ENCODE results near the gene SPATA13.

SPATA13 gene

GRCh38 chr13:24168392-24168750, 7.9 kb downstream of the SPATA13 start:
- no peak for DNase-seq

GRCh38 chr13:24168979-24169378, 8.5 kb downstream of the SPATA13 start:
- no peak for DNase-seq

DNA sequence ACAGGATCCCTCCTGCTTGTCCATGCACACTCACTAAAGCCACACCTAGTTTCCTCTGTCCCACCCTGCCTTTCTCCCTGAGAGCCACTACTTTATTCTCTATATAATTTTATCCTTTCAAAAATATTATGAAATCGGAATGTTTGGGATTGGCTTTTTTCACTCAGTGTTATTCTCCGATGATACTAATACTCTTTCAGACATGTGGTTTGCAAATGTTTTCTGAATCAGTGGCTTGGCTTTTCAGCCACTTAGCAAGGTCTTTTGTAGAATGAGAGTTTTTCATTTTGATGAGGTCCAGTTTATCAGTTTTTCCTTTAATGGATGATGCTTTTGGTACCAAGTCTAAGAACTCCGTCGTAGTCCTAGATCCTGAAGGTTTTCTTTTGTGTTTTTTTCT, 11.6 kb downstream of the SPATA13 start:
- DNase-seq: no peak

DNA sequence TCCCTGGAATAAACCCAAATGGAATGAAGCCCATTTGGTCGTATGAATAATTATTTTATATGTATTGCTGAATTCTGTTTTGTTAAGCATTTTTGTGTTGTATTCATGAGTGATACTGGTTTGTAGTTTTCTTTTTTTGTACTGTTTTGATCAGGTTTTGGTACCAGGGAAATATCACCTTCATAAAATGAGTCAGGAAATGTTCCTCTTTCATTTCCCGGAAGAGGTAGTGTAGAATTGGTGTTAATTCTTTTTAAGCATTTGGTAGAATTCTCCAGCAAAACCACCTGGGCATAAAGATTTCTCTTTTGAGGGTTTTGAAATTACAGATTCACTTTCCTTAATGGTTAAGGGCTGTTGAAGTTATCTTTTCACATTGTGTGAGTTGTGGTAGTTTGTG, 13.3 kb downstream of the SPATA13 start:
- DNase-seq: no peak

DNA sequence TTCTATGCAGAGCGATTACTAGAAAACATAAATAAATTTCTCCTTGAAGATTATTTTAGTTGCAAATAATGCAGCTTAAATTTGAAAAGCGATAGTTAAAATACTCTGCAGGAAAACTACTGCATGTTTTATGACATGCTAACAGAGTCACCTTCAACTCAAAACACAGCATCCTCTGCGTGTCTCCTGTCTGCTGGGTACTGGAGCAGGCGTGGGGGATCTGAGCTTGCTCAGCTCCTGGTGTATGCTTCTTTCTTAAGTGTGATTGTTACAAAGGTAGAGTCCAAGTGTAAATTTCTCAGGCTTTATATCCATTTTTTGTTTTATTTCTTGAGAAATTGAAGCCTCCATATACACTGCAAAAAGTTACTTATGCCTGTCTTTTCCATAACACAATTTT, 15.3 kb downstream of the SPATA13 start:
- DNase-seq: no peak

- DNase-seq: no peak
Observed at GRCh38 chr13:24176351-24177101, 16.0 kb downstream of the SPATA13 start.

DNA sequence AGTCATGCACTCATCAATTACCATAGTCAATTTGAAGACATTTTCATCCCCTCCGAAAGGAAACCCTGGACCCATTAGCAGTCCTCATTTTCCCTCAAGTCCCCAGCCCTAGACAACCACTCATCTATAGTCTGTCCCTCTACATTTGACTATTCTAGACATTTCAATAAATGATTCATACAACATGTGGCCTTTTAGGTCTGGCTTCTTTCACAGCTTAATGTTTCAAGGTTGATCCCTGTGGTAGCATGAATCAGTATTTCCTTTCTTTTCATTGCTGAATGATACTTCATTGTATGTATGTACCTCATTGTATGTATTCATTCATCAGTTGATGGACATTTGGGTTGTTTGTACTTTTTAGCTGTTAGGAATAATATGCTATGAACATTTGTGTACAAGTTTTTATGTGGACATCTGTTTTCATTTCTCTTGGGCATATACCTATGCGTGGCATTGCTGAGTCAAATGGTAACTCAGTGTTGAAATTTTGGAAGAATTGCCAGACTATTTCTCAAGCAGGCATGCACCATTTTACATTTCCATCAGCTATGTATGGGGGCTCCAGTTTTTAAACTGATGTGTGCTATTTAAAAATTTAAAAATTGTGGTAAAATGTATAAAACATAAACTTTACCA, 18.4 kb downstream of the SPATA13 start:
- DNase-seq: no peak

DNA sequence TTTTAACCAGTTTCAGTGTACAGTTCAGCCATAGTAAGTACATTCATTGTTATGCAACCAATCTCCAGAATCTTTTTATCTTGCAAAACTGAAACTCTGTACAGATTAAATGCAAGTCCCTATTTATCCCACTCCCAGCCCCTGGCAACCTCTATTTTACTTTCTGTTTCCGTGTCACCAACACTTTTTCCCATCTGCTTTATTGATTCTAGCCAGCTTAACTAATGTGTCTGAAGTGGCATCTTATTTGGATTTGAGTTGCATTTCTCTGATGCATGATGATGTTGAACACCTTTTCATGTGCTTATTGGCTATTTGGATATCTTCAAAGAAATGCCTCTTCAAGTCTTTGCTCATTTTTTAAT, 18.9 kb downstream of the SPATA13 start:
- no peak for DNase-seq

DNA sequence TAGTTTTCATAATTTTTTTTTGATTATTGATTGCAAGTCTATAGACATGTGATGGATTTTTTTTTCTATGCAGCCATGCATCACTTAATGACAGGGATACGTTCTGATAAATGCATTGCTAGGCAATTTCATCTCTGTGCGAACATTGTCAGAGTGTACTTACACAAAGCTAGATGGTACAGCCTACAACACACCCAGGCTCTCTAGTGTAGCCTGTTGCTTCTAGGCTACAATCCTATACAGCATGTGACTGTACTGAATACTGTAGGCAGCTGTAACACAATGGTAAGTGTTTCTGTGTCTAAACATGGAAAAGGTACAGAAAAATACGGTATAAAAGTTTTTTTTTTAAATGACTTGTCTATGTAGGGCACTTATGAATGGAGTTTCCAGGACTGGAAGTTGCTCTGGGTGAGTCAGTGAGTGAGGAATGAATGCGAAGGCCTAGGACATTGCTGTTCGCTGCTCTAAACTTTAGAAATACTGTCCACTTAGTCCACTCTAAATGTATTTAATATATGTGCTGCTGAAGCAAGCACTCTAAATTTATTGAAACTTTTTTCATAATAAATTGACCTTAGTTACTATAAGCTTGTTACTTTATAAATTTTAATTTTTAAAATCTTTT, 20.3 kb downstream of the SPATA13 start:
- DNase-seq: no peak

DNA sequence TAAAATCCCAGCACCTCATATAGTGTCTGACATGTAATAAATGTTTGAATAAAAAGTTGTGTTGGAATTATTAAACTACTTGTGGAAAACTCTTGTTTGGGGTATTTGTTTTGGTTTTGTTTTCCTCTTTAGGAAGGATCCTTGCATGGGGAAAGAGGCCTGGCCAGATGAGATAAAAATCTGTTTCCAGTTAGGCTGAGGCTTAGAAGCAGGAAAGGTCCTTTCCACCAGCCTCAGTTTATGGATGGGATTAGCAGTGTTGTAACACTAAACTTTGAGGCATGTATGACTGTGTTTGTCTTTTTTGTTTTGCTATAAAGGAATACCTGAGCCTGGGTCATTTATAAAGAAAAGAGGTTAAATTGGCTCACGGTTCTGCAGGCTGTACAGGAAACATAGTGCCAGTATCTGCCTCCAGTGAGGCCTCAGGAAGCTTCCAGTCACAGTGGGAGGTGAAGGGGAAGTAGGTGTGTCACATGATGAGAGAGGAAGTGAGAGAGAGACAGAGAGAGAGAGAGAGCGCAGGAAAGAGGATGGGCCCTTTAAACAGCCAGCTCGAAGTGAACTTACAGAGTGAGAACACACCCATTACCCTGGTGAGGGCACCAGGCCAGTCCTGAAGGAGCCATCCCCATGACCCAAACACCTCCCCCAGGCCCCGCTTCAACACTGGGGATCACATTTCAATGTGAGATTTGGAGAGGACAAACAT, 21.6 kb downstream of the SPATA13 start:
- DNase-seq: no peak

GRCh38 chr13:24182703-24183081, 22.2 kb downstream of the SPATA13 start:
- DNase-seq: no peak

DNA sequence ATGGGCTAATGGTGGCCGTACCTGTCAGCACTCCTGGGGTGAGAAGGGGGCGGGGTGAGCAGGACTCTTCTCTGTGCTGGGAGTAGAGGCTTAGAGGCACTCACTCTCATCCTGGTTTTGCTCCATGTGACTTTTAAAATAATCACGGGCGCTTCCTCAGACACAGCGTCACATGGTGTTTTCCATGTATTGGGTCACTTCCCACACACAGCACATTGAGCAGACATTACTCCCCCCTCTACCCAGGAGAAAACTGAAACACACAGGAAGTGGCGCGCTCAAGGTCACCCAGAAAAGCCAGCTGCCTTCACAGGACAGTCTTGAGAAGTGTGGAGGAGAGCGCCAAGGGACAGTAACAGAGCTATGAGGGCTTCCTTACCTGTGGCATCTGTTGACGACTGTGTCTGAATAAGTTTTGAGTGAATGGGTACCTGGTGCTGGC, 23.2 kb downstream of the SPATA13 start:
- DNase-seq: no peak

DNA sequence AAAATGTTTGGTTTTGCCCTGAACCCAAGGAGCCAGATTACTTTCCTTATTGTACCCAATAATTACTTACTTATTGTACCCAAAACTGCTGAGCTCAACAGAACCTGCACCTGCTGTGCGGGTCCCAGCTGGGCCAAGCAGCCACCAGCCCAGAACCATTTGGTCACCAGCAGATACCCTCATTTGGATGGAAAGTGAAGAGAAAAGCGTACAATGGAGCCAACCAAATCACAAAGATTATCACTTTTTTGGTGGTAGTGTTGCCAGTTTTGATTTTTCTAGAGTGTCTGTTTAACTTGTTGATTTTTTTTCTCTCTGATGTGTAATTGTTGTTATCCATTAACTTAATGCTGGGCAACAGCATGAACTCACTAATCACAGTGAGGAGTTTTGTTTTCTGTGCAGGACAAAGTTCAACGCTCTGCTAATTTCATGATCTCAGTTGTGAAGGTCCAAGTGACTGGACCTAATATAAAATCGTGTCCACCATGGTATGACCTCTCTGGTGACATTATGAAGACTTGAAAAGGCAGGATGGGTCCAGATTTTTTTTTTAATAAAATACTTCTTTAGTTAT, 23.8 kb downstream of the SPATA13 start:
- DNase-seq: no peak

GRCh38 chr13:24184882-24185281, 24.4 kb downstream of the SPATA13 start:
- no peak for DNase-seq

DNA sequence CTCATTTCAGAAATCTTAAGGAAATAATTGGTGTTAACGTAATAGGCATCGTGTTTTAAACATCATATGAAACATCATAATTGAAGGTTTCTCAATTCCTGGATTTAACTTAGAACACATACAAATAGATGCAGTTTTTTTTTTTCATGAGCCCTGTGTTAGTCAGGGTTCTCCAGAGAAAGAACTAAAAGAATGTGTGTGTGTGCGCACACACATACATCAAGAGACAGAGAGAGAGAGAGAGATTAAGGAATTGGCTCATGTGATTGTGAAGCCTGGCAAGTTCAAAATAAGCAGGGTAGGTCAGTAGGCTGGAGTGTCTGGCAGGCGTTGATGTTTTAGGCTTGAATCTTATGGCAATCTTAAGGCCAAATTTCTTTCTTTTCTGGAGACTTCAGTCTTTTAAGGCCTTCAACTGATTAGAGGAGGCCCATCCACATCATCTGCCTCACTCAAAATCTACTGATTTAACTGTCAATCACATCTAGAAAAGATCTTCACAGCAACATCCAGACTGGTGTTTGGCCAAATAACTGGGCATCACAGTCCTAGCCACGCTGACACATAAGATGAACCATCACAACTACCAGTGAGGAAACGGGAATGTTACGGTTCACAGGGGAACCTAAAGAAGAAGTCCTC, 25.2 kb downstream of the SPATA13 start:
- no peak for DNase-seq

DNA sequence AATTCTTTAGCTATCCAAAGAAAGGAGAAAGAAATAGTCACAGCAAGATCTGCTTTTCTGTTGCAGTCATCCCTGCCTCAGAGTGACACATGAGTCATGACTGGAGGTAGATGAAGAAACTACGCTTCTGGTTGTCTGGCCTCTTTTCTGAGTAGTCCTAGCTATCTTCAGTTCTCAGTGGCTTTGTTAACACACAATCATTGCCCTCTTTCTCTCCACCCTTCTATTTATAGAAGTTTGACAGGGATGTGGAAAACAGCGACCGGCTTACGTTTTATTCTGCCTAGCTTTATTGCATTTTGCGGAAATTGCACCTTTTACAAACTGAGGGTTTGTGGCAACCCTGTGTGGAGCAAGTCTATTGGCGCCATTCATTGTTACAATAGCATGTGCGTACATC, 26.7 kb downstream of the SPATA13 start:
- DNase-seq: no peak

- no peak for DNase-seq
Observed at GRCh38 chr13:24192057-24192810, 31.7 kb downstream of the SPATA13 start.

DNA sequence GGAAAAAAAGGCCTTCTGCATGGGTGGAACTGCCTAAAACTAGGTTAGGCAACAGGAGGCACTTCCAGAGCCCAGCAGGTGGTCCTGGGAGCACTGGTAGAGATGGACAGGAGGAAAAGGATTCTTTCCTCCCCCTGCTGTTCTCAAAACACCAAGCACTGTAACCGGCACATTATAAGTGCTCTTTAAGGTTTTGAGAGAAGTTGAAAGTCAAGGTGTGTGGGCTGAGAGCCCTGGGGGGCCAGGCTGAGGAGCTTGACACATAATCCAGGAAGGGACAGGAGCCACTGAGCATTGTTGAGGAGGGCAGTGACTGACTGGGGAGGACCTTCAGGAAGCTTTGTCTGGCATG, 32.3 kb downstream of the SPATA13 start:
- DNase-seq: no peak

GRCh38 chr13:24194447-24194846, 33.9 kb downstream of the SPATA13 start:
- no peak for DNase-seq

GRCh38 chr13:24195626-24196025, 35.1 kb downstream of the SPATA13 start:
- DNase-seq: no peak

DNA sequence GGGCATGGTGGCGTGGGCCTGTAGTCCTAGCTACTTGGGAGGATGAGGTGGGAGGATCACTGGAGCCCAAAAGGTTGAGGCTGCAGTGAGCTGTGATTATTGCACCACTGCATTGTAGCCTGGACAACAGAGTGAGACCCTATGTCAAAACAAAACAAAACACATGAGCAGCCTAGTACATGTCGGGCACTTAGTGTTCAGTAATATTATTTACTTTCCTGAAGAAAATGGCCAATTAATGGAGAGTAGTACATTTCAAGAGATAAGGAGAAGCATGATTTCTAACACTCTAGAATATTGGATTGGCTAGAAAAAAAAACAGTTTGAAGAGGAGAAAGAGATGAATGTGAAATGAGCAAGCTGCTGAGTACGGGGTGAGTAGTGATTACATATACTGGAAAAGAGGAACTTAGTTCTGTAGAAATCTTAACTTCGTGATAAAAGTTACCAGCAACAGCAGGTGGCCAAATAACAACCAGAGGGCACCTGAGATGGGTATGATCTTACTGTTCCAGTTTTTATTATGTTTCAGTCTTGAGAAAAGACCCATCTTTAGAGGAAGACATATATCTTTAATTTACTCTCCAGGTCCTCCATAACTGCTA, 36.2 kb downstream of the SPATA13 start:
- DNase-seq: no peak

- DNase-seq: no peak
Observed at GRCh38 chr13:24199016-24199415, 38.5 kb downstream of the SPATA13 start.
